Panc1 (cell line): ENCODE data around the gene SYNM. TPM values are rescaled to one million over a fixed set of nuclear protein-coding genes. Genes with fewer than 3 reads are reported as not detected.

Experiments used
- ATAC-seq: fragments of 200-7000 bp; cut with Tn5 transposase; 2 replicates; pipeline ENCODE4 v1.9.1; 2020; ENCODE audit warnings: mild to moderate bottlenecking, moderate library complexity
- BruUV-seq: library from RNA; stranded (reverse); fragments of 400-500 nt; replicated peaks from 2 replicates; lab custom pipeline; 2021; lab: Mats Ljungman, UMichigan
- CTCF ChIA-PET: fragments of 300-600 bp; sonication (Branson Sonifier 250); formaldehyde crosslinking; loops from one replicate; lab custom pipeline; 2022; ENCODE audit warnings: antibody characterized with exemption; lab: Charles Lee
- POLR2A ChIA-PET: fragments of 300-600 bp; sonication (Branson Sonifier 250); formaldehyde crosslinking; loops from one replicate; lab custom pipeline; 2022; ENCODE audit warnings: antibody characterized with exemption; lab: Charles Lee
- DNase-seq: peaks from one replicate; pipeline ENCODE4 v3.0.0-alpha.2; 2010; ENCODE audit warnings: low read depth, low spot score
- H3K27ac ChIP-seq: 2 replicates; pipeline ENCODE4 v1.5.1; 2011; ENCODE audit warnings: mild to moderate bottlenecking, low read length, inconsistent platforms
- H3K27me3 ChIP-seq: fragments of 200-500 bp; sonication (Bioruptor generic); 2 replicates; pipeline ENCODE4 v1.6.0; 2014; ENCODE audit warnings: low read length, inconsistent platforms; ENCODE audit not compliant: control insufficient read depth, insufficient read depth
- H3K36me3 ChIP-seq: fragments of 200-500 bp; sonication (Bioruptor generic); 2 replicates; pipeline ENCODE4 v1.5.1; 2014; ENCODE audit warnings: inconsistent platforms, mild to moderate bottlenecking, low read length, moderate library complexity; ENCODE audit not compliant: control insufficient read depth, insufficient read depth
- H3K4me1 ChIP-seq: 2 replicates; pipeline ENCODE4 v1.5.1; 2011; ENCODE audit warnings: inconsistent platforms, mild to moderate bottlenecking, low read length, moderate library complexity; ENCODE audit not compliant: control insufficient read depth, insufficient read depth
- H3K4me3 ChIP-seq, 2 experiments: 2 replicates each; pipeline ENCODE4 v1.5.1; 2011 to 2012; ENCODE audit warnings: low read depth in 2 of 2, low read length in 2 of 2, mild to moderate bottlenecking in 2 of 2, inconsistent platforms in 1 of 2, moderate library complexity in 1 of 2
- H3K9me3 ChIP-seq: fragments of 200-500 bp; sonication (Bioruptor generic); 2 replicates; pipeline ENCODE4 v1.5.1; 2014; ENCODE audit warnings: low read depth, mild to moderate bottlenecking, inconsistent platforms, low read length, moderate library complexity; ENCODE audit not compliant: control insufficient read depth, insufficient read depth
- POLR2AphosphoS5 ChIP-seq: IDR thresholded peaks from 2 replicates; pipeline ENCODE4 v1.6.1; 2012; ENCODE audit warnings: mild to moderate bottlenecking, low read depth, low read length, moderate library complexity
- SIN3A ChIP-seq: IDR thresholded peaks from 2 replicates; pipeline ENCODE4 v1.6.1; 2012; ENCODE audit warnings: low read depth, mild to moderate bottlenecking, low read length, moderate library complexity, borderline replicate concordance; ENCODE audit not compliant: insufficient read depth
- TCF7L2 ChIP-seq: IDR thresholded peaks from 2 replicates; pipeline ENCODE4 v1.6.1; 2011; ENCODE audit warnings: mild to moderate bottlenecking, low read depth, low read length, inconsistent platforms
- in situ Hi-C: cut with HindIII; loops from 2 replicates; pipeline ENCODE4 v1.10.0; 2016; ENCODE audit warnings: low sequenced_read_pairs, low pct_unique_long_range_greater_than_20kb
- intact Hi-C: fragments of 100-400 bp; cut with micrococcal nuclease; formaldehyde crosslinking; loops from one replicate; pipeline ENCODE4 v1.10.0; 2022; ENCODE audit not compliant: unreplicated experiment
- total RNA-seq: library from RNA; stranded (reverse); gene quantifications from one replicate; pipeline ENCODE4 v1.2.1, GENCODE V29; 2021; ENCODE audit not compliant: unreplicated experiment
- TF ChIP-seq, protein P1 (sequence below), 2 experiments: IDR thresholded peaks; 2 replicates each; pipeline ENCODE4 v1.6.1; 2011 to 2012; ENCODE audit warnings: low read depth in 2 of 2, control low read depth in 1 of 2, low read length in 1 of 2, mild to moderate bottlenecking in 1 of 2, moderate library complexity in 1 of 2; ENCODE audit not compliant: insufficient read depth in 1 of 2
- TF ChIP-seq, protein P2 (sequence below): fragments of 450-650 bp; IDR thresholded peaks from 2 replicates; pipeline ENCODE4 v1.5.1; 2017; ENCODE audit warnings: mild to moderate bottlenecking

SYNM gene
- total RNA-seq, 1 experiment from 2014 or later, result 38.9 TPM

DNA sequence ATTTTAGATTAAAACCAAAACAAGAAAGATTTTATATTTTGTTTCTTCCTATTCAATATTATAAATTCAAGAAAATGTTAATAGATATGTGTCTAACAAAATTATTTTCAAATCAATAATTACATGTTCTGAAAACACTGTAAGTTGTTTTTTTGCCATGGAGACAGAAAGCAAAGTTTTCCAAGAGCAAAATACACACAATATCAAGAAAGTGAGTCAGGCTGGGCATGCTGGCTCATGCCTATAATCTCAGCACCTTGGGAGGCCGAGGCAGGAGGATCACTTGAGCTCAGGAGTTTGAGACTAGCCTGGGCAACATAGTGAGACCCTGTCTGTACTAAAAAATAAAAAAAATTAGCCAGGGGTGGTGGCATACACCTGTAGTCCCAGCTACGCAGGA lies 72.8 kb downstream of the SYNM start:
- H3K4me3 ChIP-seq, result no peak overlapping the region
- no peak for TF ChIP-seq TCF7L2
- DNase-seq (no peak), ATAC-seq (no peak)
- no peaks in the 10 kb centered on the region for H3K27me3 ChIP-seq
- CTCF ChIA-PET, result no interaction called here
- intact Hi-C loops, result no loop called here
- no TSS peak for BruUV-seq
- H3K36me3 ChIP-seq, result no peaks in the 10 kb centered on the region
- POLR2A ChIA-PET, result no interaction called here
- no peaks in the 10 kb centered on the region for H3K4me1 ChIP-seq
- no peak overlapping the region for H3K27ac ChIP-seq
- in situ Hi-C loops, result no loop called here
- H3K9me3 ChIP-seq, result no peaks in the 10 kb centered on the region

DNA sequence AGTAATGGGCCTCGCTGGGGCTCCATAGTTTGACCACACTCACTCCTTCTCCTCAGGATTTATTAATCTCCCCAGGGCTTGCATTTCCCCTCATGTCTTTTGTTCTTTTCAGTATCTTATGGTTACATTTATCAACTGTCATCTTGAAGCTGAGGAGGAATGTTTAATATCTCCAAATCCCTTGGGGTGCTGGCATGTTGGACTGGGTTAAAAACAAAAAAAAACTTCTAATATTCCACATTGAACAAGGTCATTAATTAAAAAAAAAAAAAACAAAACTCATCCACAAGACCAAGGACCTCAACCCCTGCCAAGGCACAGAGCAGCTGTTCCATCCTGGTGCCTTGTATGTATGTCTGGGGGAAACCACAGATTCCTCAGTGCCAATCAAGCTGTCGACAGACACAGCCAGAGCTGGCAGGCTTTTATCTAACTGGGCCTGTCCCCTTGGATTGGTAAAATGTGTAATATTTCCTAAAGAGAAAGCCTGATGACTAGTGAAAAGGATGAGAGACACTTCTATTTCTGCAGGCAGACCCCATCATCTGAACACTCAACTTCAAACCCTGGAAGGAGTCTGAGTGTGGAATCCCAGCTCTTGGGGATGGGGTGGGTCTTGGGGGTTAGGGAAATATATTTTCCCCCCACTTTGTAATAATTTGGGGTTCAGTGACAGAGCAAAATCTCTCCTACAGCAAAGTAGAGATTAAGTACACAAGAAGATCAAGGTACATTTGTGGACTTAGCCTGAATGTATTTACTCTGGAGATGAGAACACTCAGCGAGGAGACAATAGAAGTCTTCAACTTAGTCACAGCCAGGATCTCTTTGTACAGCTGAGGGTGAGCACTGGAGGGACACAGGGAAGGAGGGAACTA lies 75.4 kb downstream of the SYNM start:
- ChIA-PET POLR2A (no interaction called here), CTCF (interaction anchor here (0.6 kb wide), 1 partner anchor 28 kb away, joined by 3 read pairs; no protein-coding TSS in a partner anchor)
- BruUV-seq, result no TSS peak
- intact Hi-C loops (no loop called here), in situ Hi-C loops (no loop called here)
- DNase-seq (no peak), ATAC-seq (no peak)
- Histone ChIP-seq H3K4me3 (no peak overlapping the region), H3K4me1 (no peaks in the 10 kb centered on the region), H3K27ac (no peak overlapping the region), H3K9me3 (no peaks in the 10 kb centered on the region), H3K27me3 (no peaks in the 10 kb centered on the region), H3K36me3 (no peaks in the 10 kb centered on the region)
- TF ChIP-seq, protein P1, sequence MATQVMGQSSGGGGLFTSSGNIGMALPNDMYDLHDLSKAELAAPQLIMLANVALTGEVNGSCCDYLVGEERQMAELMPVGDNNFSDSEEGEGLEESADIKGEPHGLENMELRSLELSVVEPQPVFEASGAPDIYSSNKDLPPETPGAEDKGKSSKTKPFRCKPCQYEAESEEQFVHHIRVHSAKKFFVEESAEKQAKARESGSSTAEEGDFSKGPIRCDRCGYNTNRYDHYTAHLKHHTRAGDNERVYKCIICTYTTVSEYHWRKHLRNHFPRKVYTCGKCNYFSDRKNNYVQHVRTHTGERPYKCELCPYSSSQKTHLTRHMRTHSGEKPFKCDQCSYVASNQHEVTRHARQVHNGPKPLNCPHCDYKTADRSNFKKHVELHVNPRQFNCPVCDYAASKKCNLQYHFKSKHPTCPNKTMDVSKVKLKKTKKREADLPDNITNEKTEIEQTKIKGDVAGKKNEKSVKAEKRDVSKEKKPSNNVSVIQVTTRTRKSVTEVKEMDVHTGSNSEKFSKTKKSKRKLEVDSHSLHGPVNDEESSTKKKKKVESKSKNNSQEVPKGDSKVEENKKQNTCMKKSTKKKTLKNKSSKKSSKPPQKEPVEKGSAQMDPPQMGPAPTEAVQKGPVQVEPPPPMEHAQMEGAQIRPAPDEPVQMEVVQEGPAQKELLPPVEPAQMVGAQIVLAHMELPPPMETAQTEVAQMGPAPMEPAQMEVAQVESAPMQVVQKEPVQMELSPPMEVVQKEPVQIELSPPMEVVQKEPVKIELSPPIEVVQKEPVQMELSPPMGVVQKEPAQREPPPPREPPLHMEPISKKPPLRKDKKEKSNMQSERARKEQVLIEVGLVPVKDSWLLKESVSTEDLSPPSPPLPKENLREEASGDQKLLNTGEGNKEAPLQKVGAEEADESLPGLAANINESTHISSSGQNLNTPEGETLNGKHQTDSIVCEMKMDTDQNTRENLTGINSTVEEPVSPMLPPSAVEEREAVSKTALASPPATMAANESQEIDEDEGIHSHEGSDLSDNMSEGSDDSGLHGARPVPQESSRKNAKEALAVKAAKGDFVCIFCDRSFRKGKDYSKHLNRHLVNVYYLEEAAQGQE (IDR thresholded peaks at IDR 0.05; ENCODE audit: insufficient read depth in 1 of 2, low read depth in 2 of 2, low read length in 1 of 2), result no peak
- TF ChIP-seq TCF7L2 (no peak), SIN3A (no peak), POLR2AphosphoS5 (no peak)
- TF ChIP-seq, protein P2, sequence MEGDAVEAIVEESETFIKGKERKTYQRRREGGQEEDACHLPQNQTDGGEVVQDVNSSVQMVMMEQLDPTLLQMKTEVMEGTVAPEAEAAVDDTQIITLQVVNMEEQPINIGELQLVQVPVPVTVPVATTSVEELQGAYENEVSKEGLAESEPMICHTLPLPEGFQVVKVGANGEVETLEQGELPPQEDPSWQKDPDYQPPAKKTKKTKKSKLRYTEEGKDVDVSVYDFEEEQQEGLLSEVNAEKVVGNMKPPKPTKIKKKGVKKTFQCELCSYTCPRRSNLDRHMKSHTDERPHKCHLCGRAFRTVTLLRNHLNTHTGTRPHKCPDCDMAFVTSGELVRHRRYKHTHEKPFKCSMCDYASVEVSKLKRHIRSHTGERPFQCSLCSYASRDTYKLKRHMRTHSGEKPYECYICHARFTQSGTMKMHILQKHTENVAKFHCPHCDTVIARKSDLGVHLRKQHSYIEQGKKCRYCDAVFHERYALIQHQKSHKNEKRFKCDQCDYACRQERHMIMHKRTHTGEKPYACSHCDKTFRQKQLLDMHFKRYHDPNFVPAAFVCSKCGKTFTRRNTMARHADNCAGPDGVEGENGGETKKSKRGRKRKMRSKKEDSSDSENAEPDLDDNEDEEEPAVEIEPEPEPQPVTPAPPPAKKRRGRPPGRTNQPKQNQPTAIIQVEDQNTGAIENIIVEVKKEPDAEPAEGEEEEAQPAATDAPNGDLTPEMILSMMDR, result no peak

DNA sequence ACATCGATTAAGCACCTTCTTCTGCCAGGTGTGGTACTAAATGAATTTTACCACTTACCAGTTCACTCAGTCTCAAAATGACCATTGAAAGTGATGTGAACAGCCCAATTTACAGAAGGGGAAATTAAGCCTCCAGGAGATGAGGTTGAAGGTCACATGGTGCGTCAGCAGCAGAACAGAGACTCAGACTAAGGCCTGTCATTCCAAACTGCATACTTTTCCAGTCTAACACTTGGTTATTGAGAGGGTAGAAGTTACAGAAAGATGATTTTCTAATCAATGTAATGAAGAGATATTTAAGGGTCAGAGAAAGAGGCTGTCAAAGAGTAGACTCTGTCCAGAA lies 76.1 kb downstream of the SYNM start:
- H3K4me3 ChIP-seq, result no peak overlapping the region
- no peaks in the 10 kb centered on the region for H3K36me3 ChIP-seq
- no TSS peak for BruUV-seq
- DNase-seq, result no peak
- POLR2A ChIA-PET, result no interaction called here
- no peak for TF ChIP-seq SIN3A
- no peak for TF ChIP-seq POLR2AphosphoS5
- TF ChIP-seq, protein P1 (IDR thresholded peaks at IDR 0.05; ENCODE audit: insufficient read depth in 1 of 2, low read depth in 2 of 2, low read length in 1 of 2), result no peak
- TF ChIP-seq, protein P2, result no peak
- TF ChIP-seq TCF7L2, result no peak
- H3K4me1 ChIP-seq, result no peaks in the 10 kb centered on the region
- intact Hi-C loops, result no loop called here
- CTCF ChIA-PET, result no interaction called here
- in situ Hi-C loops, result no loop called here
- no peaks in the 10 kb centered on the region for H3K9me3 ChIP-seq
- ATAC-seq, result no peak
- no peaks in the 10 kb centered on the region for H3K27me3 ChIP-seq
- no peak overlapping the region for H3K27ac ChIP-seq
